Pancreas (tissue), 10 donors: ENCODE results near the gene PUM2. TPM values are rescaled to one million over a fixed set of nuclear protein-coding genes. Genes with fewer than 3 reads are reported as not detected.
"Not testable (repeated sequence)": the region's sequence is repeated elsewhere in the genome, so short reads cannot be mapped to it uniquely, and the experiment has no call there.

Experiments used
- ATAC-seq, 4 donors: fragments of 200-7000 bp; cut with Tn5 transposase; one replicate each; pipeline versions ENCODE4 v1.8.0 to v1.9.1; 2020; ENCODE audit warnings: mild to moderate bottlenecking in 4 of 4, moderate library complexity in 4 of 4
- DNase-seq, 6 donors: peaks; one replicate each; pipeline ENCODE4 v3.0.0-alpha.2; 2020
- FAIRE-seq: peaks from 2 replicates; lab custom pipeline; 2012; peaks lifted over from hg19 to GRCh38; lab: Jason Lieb, UNC
- H3K27ac ChIP-seq, 4 donors: fragments of 200-600 bp; sonication (generic); 1 replicate in 3 of 4; 2 replicates in 1 of 4; pipeline versions ENCODE4 v1.5.0 to v1.8.0; 2020
- H3K27me3 ChIP-seq, 4 donors: fragments of 200-600 bp; one replicate each; pipeline ENCODE4 v1.8.0; 2021
- H3K36me3 ChIP-seq, 3 donors: fragments of 200-600 bp; sonication (generic) in 1 of 3; one replicate each; pipeline versions ENCODE4 v1.5.0 to v1.8.0; 2020 to 2021
- H3K4me1 ChIP-seq, 3 donors: fragments of 200-600 bp; one replicate each; pipeline ENCODE4 v1.8.0; 2021
- H3K4me3 ChIP-seq, 4 donors: fragments of 200-600 bp; sonication (generic) in 2 of 4; one replicate each; pipeline versions ENCODE4 v1.5.0 to v1.8.0; 2020 to 2021
- H3K9me3 ChIP-seq, 4 donors: fragments of 200-600 bp; one replicate each; pipeline ENCODE4 v1.8.0; 2021
- WGBS, 2 donors: extraction: QIAGEN DNeasy Blood & Tissue Kit; methylation state at CpG; one replicate each; pipeline ENCODE4 v1.1.7; 2013; 5-methylcytosine and 5-hydroxymethylcytosine counted together
- intact Hi-C, 3 donors: fragments of 100-400 bp; cut with DNase I; formaldehyde crosslinking; loops; one replicate each; pipeline versions ENCODE4 v1.11.1 to v1.14.2; 2022
- polyA plus RNA-seq, 2 donors: library from polyadenylated mRNA; stranded (reverse); fragments of 200-250 nt; gene quantifications; one replicate each; pipeline ENCODE4 v1.2.3, GENCODE V29; 2013
- total RNA-seq, 6 donors: library from RNA; stranded (reverse); fragmentation: NEBNext Ultra II Directional in 4 of 6; extraction: Animal tissue kit (Norgen Biotek cat#: 25700) in 4 of 6; gene quantifications; one replicate each; pipeline versions ENCODE4 v1.2.1 to v1.2.4, GENCODE V29; 2021 to 2023
- TF ChIP-seq, protein P1 (sequence below), 4 donors: fragments of 200-600 bp; sonication (generic) in 3 of 4; IDR thresholded peaks; one replicate each; pipeline versions ENCODE4 v1.5.0 to v1.8.0; 2021; ENCODE audit warnings: antibody characterized with exemption in 4 of 4
- donor health status: healthy with polysubstance abuse.
- donor health status: DM: no; HTN: no; CAD: no; lungs with moderate emphysema.
- donor health status: DM: no; HTN: no; CAD: no.
- donor health status: control.
- donor health status: control.
- donor health status: Bipolar disorder and iron deficiency.
- donor health status: DM: yes; HTN: yes; CAD: no.
- donor health status: DM: no; HTN: no; CAD: no.
- donor health status: DM: no; HTN: no; CAD: no.
- donor health status: DM: yes; HTN: yes; CAD: no.

PUM2 gene
- total and polyA plus RNA-seq, 8 donors: 17.0 to 70.2 (median 40.8) TPM

DNA sequence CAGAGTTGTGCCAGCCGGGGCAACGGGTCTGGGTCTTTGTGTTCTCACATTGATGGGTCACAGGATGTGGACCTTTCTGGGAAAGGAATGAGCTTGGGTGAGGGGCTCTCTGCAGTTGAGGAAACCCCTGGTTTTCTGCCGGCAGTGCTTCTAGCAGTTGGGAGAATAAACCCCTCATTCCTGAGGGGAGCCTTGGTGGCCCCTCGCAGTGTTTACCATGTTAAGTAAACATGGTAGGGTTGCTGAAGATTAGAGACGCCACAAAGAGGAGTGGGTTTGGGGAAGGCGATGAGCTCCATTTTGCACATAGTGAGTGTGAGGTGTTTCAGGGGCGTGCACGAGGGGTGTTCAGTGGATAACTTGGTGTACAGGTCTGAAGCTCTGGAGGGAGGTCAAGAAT is 27.7 kb upstream of the PUM2 start:
- Histone ChIP-seq H3K36me3 (no peaks in the 10 kb centered on the region), H3K4me3 (no peak overlapping the region), H3K27me3 (no peaks in the 10 kb centered on the region), H3K9me3 (no peaks in the 10 kb centered on the region), H3K27ac (no peak overlapping the region), H3K4me1 (no peaks in the 10 kb centered on the region)
- intact Hi-C loops: no loop called here
- 67 to 74% methylated on average over 8 of the region's 8 CpGs for WGBS, 2 donors
- no peak for DNase-seq
- FAIRE-seq: no peak
- TF ChIP-seq, protein P1, sequence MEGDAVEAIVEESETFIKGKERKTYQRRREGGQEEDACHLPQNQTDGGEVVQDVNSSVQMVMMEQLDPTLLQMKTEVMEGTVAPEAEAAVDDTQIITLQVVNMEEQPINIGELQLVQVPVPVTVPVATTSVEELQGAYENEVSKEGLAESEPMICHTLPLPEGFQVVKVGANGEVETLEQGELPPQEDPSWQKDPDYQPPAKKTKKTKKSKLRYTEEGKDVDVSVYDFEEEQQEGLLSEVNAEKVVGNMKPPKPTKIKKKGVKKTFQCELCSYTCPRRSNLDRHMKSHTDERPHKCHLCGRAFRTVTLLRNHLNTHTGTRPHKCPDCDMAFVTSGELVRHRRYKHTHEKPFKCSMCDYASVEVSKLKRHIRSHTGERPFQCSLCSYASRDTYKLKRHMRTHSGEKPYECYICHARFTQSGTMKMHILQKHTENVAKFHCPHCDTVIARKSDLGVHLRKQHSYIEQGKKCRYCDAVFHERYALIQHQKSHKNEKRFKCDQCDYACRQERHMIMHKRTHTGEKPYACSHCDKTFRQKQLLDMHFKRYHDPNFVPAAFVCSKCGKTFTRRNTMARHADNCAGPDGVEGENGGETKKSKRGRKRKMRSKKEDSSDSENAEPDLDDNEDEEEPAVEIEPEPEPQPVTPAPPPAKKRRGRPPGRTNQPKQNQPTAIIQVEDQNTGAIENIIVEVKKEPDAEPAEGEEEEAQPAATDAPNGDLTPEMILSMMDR (IDR thresholded peaks at IDR 0.05): no peak
- no peak for ATAC-seq

DNA sequence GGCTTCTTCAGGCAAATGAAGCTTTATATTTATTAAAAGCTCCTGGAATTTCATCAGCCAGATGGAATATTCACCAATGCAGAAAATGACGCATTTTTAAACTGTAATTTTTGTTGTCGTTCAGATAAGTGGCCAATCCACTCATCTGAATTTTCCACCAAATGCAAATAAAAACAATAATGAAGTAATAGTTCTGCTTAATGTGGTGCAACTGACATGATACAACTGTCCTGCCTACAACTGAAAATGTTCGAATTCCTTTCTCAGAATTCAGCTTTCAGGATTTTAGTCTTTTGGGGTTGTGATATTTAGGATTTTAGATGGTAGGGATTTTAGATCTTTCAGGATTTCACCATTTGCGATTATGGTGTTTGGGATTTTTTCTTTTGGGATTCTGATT is 27.1 kb upstream of the PUM2 start:
- no peaks in the 10 kb centered on the region for H3K4me1 ChIP-seq
- FAIRE-seq (no peak), ATAC-seq (no peak), DNase-seq (no peak)
- no peaks in the 10 kb centered on the region for H3K36me3 ChIP-seq
- intact Hi-C loops: no loop called here
- no peaks in the 10 kb centered on the region for H3K9me3 ChIP-seq
- WGBS, 2 donors: 80 to 88% methylated on average over 4 of the region's 4 CpGs
- no peak overlapping the region for H3K4me3 ChIP-seq
- no peaks in the 10 kb centered on the region for H3K27me3 ChIP-seq
- H3K27ac ChIP-seq: no peak overlapping the region
- TF ChIP-seq, protein P1 (IDR thresholded peaks at IDR 0.05): no peak

DNA sequence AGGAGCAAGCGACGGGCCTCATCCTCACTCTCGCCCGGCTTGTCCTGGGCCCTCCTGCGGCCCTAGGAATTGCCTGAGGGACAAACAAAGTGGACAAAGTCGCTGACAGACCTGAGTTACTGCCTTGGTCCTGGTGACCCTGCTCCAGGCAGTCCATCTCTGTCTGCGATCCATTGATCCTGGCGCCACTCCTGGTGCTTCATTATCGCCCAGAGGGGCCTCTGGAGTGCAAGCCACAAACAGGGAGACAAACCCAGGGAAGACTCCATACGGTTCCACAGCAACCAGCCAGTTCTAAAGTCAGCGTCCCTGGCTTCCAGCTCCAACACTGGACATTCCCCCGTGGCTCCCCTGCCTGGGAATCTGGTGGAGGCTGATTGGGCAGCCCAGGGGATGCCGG is 24.3 kb upstream of the PUM2 start:
- ATAC-seq, FAIRE-seq, H3K36me3 ChIP-seq, H3K27ac ChIP-seq, H3K4me1 ChIP-seq, H3K9me3 ChIP-seq, DNase-seq, H3K4me3 ChIP-seq, intact Hi-C loops, H3K27me3 ChIP-seq: not testable (repeated sequence)
- WGBS, 2 donors: 78% methylated on average over 12 of the region's 13 CpGs

DNA sequence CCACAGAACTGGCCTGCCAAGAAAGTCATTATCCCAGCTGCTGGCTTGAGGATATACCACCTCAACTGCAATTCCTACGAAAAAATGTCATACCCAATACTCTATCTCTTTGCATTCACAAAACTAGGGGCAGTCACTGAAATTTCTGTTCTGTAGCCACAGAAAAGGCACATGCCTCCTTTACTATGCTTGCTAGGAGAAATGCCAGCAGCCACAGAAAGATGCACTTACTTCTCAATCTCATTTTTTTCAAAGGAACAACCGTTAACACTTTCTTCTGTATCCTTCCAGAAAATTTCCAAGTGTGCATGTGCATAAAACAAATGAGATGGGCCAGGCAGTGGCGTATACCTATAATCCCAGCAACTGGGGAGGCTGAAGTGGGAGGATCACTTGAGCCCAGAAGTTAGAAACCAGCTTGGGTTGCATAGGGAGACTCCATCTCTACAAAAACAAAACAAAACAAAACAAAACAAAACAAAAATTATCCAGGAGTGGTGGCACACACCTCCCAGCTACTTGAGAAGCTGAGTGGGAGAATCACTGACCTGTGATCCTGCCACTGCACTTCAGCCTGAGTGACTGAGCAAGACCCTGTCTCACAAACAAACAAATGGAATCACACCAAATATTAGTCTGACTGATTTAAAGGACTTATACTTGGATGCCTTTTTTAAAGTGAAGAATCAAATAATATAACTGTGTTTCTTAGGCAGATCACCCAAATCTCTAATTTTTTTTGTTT is 22.4 kb upstream of the PUM2 start:
- no peak for FAIRE-seq

DNA sequence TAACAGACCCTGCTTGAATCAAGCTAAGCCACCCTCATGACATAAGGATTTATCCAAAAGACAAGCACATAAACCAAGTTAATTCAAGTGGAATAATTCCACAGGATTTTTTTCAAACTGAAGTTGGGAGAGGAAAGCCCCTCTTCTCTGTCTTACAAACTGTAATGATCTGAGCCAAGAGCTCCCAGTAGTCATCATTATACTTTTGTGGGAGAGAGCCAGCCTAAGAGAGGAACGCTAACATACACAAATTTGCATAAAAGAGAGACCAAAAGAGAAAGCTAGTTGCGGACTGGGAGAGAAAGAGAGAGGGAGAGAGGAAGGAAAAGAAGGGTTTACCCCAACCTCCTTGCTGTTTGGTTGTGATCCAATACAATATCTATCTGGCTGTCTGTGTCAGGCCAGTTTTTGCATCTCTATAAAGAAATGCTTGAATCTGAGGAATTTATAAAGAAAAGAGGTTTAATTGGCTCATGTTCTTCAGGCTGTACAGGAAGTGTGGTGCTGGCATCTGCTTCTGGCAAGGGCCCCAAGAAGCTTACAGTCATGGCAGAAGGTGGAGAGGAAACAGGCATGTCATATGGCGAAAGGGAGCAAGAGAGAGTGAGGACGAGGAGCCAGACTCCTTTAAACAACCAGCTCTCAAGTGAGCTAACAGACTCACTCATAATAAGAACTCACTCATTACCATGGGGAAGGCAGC is 20.8 kb upstream of the PUM2 start:
- Histone ChIP-seq H3K36me3 (no peaks in the 10 kb centered on the region), H3K4me1 (no peaks in the 10 kb centered on the region), H3K9me3 (no peaks in the 10 kb centered on the region), H3K27ac (no peak overlapping the region), H3K27me3 (no peaks in the 10 kb centered on the region), H3K4me3 (no peak overlapping the region)
- FAIRE-seq: no peak
- ATAC-seq: no peak
- WGBS, 2 donors: 73 to 85% methylated on average over 4 of the region's 4 CpGs
- TF ChIP-seq, protein P1 (IDR thresholded peaks at IDR 0.05): no peak
- DNase-seq: no peak
- intact Hi-C loops: no loop called here

More for the DNA sequence above, 22.4 kb upstream of the PUM2 start:
- H3K4me3 ChIP-seq: no peak overlapping the region
- intact Hi-C loops: no loop called here
- H3K9me3 ChIP-seq: no peaks in the 10 kb centered on the region
- H3K27ac ChIP-seq: no peak overlapping the region
- DNase-seq: no peak
- ATAC-seq: no peak
- TF ChIP-seq, protein P1 (IDR thresholded peaks at IDR 0.05): no peak
- H3K27me3 ChIP-seq: no peaks in the 10 kb centered on the region
- WGBS, 2 donors: 67 to 71% methylated on average over 3 of the region's 3 CpGs
- H3K36me3 ChIP-seq: no peaks in the 10 kb centered on the region
- H3K4me1 ChIP-seq: no peaks in the 10 kb centered on the region
